ENCODE results near the gene AAGAB.

The AAGAB gene

DNA sequence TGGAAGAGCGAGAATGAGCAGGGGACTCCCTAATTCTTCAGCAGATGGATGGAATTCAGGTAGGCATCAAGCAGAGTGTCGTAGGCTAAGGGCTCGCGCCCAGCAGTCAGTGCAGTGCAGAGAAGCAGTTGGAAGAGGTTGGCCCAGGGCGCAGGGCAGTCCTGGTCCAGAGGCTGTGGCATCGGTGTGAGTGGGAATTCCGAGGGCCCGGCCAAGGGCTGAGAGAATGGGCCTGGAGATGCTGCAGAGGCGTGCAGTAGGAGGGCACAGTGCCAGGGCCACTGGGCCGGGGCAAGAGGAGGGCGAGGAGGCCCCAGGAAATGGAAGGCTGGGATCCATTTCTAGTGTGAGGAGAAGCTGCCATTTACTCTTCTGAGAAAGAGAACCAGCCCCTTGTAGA, 74.4 kb downstream of the AAGAB start:
- TF ChIP-seq, protein P1, sequence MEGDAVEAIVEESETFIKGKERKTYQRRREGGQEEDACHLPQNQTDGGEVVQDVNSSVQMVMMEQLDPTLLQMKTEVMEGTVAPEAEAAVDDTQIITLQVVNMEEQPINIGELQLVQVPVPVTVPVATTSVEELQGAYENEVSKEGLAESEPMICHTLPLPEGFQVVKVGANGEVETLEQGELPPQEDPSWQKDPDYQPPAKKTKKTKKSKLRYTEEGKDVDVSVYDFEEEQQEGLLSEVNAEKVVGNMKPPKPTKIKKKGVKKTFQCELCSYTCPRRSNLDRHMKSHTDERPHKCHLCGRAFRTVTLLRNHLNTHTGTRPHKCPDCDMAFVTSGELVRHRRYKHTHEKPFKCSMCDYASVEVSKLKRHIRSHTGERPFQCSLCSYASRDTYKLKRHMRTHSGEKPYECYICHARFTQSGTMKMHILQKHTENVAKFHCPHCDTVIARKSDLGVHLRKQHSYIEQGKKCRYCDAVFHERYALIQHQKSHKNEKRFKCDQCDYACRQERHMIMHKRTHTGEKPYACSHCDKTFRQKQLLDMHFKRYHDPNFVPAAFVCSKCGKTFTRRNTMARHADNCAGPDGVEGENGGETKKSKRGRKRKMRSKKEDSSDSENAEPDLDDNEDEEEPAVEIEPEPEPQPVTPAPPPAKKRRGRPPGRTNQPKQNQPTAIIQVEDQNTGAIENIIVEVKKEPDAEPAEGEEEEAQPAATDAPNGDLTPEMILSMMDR (IDR thresholded peaks at IDR 0.05; ENCODE audit: low read depth, low read length): no peak
- no peak overlapping the region for H3K4me3 ChIP-seq (ENCODE audit: low read depth, low read length)
- no peak for DNase-seq (ENCODE audit: low read depth, low spot score)
- in situ Hi-C loops (cut with HindIII; ENCODE audit: low sequenced_read_pairs): no loop called here

DNA sequence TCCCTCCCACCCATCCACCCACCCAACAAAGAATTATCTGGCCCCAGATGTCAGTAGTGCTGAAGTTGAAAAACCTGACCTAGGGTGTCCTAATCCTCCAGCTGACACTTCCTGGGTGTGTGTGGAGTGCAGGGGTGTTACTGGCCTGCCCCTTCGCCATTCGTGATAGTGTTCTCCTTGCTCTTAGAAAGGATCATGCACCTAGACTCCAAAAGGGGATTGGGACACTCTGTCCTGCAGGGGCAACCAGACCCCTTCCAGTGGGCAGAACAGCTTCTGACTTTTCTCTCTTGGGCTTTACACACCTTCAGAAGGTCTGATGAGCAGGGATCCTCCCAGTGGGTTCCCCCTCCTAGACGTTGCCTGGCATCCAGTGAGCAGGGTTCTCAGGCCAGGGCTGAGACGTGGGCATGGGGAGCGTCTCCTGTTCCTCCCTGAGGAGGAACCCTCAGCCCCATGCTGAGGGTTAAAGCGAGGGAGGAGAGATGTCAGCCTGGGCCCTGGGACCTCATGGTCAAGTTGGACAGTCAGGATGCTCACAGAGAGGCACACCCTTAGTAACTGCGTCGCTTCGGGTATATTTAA, 75.0 kb downstream of the AAGAB start:
- no peak overlapping the region for H3K4me3 ChIP-seq (ENCODE audit: low read depth, low read length)
- DNase-seq (ENCODE audit: low read depth, low spot score): no peak
- in situ Hi-C loops (cut with HindIII; ENCODE audit: low sequenced_read_pairs): no loop called here
- TF ChIP-seq, protein P1 (IDR thresholded peaks at IDR 0.05; ENCODE audit: low read depth, low read length): no peak

DNA sequence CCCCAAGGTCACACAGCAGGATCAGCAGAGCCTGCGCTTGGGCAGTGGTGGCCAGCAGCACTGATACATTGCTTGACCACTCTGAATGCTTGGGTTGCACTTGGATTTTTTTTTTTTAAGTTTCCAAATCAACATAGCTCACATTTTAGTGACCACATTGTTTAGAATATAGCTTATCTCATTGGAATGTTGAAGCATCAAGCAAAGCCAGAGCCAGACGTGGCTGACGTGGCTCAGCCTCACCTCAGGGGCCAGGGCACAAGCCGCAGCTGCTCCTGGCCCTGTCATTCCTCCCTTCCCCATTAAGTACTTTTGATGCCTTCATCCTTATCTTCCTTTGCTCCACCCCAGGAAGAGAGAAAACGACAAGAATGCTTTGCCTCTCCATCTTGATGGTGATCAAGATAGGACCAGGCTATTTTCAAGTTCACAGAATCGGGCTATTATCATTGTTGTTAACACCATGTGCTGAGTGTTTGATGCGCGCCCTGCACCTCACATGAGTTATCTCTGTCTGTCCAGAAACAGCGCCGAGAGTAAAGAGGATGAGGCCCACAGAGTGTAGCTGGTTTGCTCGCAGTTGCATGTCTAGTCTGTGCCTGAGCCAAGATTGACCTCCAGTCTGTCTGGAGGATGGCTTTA, 75.8 kb downstream of the AAGAB start:
- DNase-seq (ENCODE audit: low read depth, low spot score): peak; percentile 99
- in situ Hi-C loops (cut with HindIII; ENCODE audit: low sequenced_read_pairs): no loop called here
- no peak overlapping the region for H3K4me3 ChIP-seq (ENCODE audit: low read depth, low read length)
- TF ChIP-seq, protein P1 (IDR thresholded peaks at IDR 0.05; ENCODE audit: low read depth, low read length): no peak

DNA sequence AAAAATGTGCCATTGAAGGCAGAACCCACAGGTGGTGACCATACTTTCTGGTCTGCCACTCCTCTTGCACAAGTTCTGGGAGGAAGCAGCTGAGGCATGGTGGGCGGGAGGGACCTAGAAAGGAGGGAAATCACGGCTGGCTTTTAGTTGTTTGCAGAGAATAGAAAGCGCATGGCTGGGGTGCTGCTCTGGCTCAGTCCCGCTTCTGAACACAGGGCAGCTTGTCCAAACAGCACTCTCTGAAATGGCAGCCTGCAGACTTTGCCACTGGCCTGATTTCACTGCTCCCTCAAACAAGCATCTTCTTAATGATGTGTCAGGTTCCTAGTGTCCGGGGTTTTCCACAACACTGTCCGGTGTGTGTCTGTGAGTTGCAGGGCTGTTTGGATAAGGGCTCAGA, 76.7 kb downstream of the AAGAB start:
- DNase-seq (ENCODE audit: low read depth, low spot score): no peak
- in situ Hi-C loops (cut with HindIII; ENCODE audit: low sequenced_read_pairs): no loop called here

DNA sequence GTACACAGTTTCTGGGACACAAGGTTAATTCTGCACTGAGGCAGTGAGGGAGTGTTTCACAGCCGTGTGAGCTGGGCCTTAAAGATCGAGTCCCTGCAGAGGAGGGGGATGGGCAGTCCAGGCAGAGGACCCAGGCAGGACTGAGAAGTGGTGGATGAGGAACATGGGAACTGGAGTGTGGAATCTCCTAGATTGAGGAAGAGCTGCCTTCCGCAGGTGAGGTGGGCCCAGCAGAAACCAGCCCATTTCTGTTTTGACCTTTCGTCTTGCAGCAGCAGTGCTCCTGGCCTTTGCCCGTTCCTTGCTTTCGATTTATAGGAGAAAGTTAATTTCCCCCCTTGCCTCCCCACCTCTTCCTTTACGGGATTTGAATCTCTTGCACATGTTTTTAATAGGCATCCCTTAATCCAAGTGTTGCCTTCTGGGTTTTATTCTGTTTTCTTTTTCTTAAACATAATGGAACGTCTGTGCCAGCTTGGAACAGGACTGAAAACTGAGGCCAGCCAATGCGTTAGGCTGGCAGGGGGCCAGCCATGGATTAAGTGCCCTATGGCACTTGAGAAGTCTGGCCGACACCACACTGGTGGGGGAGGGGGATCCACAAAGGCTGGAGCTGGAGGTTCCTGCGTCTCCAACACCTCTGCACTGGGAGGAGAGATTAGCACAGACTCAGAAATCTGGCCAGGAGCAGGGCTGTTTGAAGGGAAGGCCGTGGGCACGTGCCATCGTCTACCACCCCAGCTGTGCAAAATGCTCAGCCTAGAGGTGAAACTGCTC, 78.1 kb downstream of the AAGAB start:
- TF ChIP-seq, protein P1 (IDR thresholded peaks at IDR 0.05; ENCODE audit: low read depth, low read length): no peak
- in situ Hi-C loops (cut with HindIII; ENCODE audit: low sequenced_read_pairs): no loop called here
- no peak for DNase-seq (ENCODE audit: low read depth, low spot score)
- no peak overlapping the region for H3K4me3 ChIP-seq (ENCODE audit: low read depth, low read length)

More for the DNA sequence above, 76.7 kb downstream of the AAGAB start:
- TF ChIP-seq, protein P1 (IDR thresholded peaks at IDR 0.05; ENCODE audit: low read depth, low read length): no peak
- no peak overlapping the region for H3K4me3 ChIP-seq (ENCODE audit: low read depth, low read length)

DNA sequence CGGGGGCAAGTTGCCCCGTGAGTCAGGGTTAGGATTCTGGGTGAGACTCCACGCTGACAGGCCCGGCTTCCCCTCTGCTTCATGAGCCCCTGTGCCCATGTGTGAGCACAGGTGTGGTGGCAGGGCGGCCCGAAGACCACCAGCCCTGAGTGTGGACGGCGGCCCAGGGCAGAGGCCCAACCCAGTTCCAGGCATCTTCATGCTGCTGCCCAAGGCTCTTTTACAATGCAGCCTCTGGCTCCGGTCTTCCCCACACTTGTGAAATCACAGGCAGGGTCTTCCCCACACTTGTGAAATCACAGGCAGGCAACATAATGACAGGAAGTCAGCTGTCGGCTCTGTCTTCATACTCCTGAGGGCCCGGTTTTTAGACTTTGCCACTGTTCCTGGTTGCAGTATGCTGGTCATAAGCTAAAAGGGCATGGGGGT, 78.8 kb downstream of the AAGAB start:
- TF ChIP-seq, protein P1 (IDR thresholded peaks at IDR 0.05; ENCODE audit: low read depth, low read length): no peak
- in situ Hi-C loops (cut with HindIII; ENCODE audit: low sequenced_read_pairs): no loop called here
- DNase-seq (ENCODE audit: low read depth, low spot score): no peak
- H3K4me3 ChIP-seq (ENCODE audit: low read depth, low read length): no peak overlapping the region
